ENCODE measurements around the gene GATA1.

Gene GATA1

DNA sequence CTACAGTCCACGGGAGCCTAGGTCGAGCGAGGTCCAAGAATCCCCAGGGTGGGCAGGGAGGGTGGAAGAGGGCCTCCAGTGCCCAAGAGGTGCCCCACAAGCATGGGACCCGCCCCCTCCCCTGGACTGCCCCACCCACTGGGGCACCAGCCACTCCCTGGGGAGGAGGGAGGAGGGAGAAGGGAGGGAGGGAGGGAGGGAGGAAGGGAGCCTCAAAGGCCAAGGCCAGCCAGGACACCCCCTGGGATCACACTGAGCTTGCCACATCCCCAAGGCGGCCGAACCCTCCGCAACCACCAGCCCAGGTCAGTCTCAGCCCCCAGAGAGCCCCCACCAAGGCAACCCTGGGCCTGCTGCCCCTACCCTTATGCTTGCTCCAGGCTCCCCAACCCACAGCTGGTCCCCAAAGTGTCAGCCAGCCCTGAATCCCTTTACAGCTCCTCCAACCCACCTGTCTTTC lies at the start of gene GATA1:
Gene GATA1 (plus strand): TSS at position 250 of the 460 bp plus-strand sequence. CDS start 4,520 bp downstream, outside the sequence.
- DNase-seq (ENCODE audit: low read depth in 2 of 2) = no peak

DNA sequence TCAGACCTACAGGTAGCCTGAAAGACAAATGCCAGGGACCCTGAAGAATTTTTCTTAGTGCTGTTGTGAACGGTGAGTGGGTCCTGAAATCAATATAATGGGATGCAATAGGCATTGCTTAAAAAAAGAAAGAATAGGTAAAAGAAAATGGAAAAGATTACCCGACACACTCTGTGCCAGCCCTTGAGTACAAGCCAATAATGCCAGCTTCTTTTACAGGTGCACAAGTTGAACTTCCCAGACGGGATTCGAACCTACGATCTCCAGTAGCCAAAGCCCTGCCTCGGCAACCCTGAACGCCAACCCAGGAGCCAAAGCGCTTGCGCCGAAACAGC lies 49.5 kb upstream of the GATA1 start:
- DNase-seq (ENCODE audit: low read depth in 2 of 2) = no peak

DNA sequence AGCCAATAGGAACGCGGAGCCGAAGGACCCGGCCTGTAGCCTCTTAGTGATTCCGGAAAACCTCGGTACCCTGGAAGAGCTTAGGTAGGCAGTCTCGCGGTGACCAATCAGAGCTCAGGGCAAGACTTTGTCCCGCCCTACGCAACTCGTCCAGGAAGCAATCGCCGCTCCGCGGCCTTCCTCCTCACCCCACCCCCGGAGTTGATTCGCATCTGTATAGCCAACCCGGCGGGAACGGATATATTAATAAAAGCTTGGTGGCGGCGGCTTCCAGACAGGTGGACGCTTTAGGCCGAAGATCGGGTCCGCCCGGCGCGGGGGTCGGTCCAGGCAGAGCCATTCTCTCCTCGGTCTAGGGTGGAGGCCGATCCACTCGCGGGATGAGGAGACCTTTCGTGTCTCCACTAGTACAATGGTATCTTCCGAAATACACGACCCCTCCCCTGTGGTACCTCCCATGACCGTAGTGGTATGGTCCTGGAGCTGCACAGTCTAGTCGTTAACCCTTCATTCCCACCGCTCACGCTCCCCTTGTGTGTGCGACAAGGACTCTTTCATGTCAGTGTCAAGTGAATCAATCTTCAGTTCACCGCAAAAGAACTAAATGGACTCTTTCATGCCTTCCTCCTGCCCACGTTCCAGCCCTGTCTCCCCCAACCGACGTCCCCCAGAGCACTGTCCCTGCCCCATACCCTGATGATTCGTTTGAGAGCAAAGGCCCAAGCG lies 49.0 kb upstream of the GATA1 start:
- peak; percentile 69 to 81 for DNase-seq (ENCODE audit: low read depth in 2 of 2)

DNA sequence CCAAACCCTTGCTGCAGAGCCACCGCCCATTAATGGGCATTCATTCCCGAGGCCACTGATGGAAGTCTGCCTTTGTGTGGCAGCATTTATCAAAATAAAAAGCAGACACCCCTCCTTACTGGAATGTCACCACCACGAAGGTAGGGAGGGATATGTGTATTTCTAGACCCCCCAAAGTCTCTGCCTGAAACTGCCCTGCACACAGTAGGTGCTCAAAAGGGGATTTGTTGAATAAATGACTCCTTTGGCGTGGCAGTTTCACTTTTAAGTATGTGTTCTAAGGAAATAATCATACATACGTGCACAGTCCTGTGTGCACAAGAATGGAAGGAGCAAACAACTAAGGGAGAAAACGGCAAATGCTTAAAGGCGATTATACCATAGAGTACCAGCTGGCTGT lies 48.5 kb upstream of the GATA1 start:
- DNase-seq (ENCODE audit: low read depth in 2 of 2) = no peak

DNA sequence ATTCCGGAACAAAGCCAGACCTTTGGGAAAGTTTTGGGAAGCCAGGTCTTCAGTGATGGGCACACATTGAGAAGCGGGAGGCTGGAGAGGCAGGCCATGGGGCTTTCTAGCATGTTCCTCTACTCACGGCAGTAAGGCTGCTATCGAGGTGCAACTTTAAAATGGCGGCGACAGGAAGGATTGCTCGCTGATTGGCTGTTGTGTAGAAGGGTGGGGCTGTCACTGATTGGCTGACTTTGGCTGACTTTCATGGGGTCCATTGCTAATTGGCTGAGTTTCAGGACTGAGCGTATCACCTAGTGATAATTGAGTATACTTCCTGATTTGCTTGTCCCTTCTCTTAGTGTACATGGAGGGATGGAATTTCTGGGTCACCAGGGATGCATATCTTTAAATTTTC lies 44.6 kb upstream of the GATA1 start:
- DNase-seq (ENCODE audit: low read depth in 2 of 2) = no peak

DNA sequence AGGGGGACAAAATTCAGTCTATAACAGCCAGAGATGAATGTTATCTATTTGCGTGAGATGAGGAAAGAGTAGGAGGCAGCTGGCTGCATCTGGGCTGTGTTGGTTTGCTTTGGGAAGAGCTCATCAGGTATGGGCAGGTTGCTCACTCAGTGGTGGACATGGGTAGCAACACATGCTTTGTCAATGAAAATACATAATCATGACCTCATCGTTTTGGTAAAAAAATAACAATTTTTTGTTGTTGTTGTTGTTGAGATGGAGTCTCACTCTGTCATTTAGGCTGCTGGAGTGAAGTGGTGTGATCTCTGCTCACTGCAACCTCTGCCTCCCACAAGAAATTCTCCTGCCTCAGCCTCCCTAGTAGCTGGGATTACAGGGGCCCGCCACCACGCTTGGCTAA lies 41.2 kb upstream of the GATA1 start:
- no peak for DNase-seq (ENCODE audit: low read depth in 2 of 2)

DNA sequence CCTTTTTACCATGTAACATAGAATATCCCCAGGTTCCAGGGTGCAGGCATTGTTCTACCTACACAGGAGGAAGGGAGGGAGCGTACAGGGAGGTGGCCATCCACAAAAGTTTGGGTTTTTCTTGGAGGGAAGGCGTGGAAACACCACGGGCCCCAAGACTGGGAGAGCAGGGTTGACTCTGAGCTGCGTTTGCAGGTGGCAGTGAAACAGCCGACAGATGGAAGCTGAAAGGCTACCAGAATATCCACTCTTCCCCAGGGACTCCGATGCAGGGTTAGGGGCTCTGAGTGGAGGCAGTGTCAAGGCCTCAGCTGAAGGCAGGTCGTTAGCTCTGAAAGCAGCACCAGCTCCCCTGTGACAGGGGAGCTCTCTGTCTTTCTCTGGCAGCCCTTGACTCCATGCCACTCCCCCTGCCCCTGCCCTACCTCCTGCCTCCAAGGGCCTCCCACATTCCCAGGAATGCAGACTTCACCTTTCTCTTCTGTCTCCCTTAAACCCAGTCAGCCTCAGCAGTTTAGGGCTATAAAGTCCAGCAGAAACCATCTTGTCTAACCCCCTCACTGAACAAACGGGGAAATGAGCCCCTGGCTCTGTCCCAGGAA lies 38.9 kb upstream of the GATA1 start:
- no peak for DNase-seq (ENCODE audit: low read depth in 2 of 2)

DNA sequence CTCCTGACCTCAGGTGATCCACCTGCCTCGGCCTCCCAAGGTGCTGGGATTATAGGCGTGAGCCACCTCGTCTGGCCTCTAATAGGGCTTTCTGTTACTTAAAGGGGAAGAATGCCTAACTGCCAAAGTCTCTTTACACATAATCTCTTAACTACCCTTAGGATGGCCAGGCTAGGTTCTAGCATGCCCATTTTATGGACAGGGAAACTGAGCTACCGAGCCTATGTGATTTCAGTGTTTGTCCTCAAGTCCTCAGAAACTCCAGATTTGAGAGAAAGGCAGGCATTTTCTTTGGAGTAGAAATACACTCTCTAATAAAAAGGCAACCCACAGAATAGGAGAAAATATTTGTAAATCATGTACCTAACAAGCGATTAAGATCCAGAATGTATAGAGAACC lies 37.2 kb upstream of the GATA1 start:
- DNase-seq (ENCODE audit: low read depth in 2 of 2) = no peak

DNA sequence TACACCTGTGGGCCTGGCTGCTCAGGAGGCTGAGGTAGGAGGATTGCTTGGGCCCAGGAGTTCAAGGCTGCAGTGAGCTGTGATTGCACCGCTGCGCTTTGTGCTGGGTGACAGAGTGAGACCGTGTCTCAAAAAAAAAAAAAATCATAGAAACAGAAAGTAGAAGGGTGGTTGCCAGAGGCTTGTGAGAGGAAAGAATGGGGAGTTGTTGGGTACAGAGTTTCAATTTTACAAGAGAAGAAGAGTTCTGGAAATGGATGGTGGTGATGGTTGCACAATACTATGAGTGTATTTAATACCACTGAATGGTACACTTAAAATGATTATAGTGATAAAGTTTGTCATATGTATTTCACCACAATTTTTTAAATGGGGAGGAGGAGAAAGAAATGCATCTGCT lies 35.0 kb upstream of the GATA1 start:
- DNase-seq (ENCODE audit: low read depth in 2 of 2) = no peak

DNA sequence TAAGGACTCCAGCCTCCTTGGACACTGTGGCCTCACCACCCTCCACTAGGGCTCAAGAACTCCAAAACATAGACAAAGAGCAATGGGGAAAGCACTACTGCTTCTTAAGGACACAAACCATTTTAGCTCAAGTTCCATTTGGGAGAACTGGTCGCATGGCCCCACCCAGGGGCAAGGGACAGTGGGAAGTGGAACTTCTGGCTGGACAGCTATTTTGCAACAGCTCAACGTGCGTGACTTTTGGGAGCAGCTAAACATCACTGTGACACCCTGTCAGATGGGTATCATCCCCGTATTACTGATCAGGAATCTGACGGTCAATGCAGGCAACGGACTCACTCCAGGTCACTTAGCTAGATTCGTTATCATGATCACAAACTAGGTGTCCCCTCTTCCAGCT lies 33.9 kb upstream of the GATA1 start:
- no peak for DNase-seq (ENCODE audit: low read depth in 2 of 2)

DNA sequence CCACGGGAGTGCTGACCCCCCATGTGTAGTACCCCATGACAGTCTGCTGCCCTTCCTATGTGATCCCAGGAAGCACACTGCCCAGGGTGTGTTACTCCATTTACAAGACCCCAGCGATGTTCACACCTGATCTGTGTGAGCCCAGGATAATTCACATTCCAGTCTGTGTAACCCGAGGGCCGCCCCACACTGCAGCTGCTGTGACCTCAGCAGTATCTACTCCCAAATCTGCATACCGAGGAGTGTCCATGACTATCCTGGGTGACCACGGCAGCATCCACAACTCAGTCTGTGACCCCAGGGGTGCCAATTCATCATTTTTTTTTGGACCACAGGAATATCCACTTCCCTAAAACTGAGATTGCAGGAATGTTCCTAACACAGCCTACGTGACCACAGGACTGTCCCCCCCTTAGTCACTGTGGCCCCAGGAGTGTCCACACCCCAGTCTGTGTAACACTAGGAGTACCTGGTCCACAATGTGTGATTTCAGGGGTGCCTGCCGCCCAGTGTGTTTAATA lies 32.6 kb upstream of the GATA1 start:
- DNase-seq (ENCODE audit: low read depth in 2 of 2) = no peak

DNA sequence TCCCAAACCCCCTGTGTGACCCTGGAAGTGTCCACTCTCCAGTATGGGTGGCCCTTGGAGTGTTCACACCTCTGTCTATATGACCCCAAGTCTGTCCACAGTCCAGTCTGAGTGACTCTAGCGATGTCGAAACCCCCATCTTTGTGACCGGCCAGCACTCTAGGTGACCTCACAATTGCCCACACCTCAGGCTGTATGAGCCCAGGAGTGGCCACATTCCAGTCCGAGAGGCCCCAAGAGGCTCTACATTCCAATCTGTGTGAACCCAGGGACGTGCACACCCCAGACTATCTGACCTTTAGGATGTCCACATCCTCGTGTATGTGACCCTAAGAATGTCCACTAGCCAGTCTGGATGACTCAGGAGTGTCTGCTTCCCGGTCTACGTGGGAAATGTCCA lies 32.2 kb upstream of the GATA1 start:
- DNase-seq (ENCODE audit: low read depth in 2 of 2) = no peak

DNA sequence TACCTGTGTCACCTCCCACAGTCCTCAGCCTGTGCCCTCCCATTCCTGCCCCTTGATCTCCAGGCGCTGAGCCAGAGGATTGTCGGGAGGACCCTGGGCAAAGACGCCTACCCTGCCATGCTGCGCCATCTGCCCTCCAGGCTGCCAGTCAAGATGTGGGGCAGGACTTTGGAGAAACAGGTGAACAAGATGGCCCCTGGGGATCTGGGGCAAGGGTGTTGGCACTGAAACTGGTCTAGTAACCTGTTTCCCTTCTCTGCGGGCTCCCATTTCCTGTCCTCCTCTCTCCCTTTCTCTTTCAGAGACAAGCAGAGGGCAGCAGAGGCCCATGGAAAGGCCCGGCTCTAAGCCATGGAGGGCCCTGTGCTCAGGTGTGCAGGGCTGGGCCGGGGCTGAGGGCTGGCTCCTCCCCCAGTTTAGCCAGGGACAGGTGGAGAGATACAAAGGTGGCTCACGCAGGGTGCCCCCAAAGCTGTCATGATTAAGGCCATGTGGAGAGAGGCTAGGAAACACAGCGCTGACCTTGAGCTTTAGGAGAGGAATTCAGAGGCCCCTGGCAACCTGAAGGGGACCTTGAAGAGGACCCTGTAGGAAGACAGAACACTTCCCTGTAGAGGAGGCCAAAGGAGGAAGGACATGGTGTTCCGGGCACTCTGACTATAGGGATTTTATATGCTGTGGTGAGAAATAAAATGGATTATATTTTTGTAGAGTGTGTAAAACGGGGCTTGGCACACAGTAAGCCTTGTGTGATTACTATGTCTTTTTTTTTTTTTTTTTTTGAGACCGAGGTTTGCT lies 24.5 kb upstream of the GATA1 start, which contains the start of gene GLOD5:
Gene GLOD5 (plus strand): TSS at position 74 of the 798 bp plus-strand sequence. CDS start 44 bp downstream, at position 118.
- DNase-seq (ENCODE audit: low read depth in 2 of 2) = no peak

DNA sequence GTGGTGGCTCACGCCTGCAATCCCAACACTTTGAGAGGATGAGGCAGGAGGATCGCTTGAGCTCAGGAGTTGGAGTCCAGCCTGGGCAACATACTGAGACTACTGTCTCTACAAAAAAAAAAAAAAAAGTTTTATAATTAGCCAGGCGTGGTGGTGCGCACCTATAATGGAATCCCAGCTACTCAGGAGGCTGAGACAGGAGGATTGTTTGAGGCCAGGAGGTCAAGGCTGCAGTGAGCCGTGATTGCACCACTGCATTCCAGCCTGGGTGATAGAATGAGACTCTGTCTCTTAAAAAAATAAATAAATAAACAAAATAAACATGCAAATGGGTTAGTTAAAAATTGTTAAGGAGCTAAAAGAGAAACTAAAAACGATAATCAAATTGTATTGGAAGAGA lies 17.2 kb upstream of the GATA1 start:
- no peak for DNase-seq (ENCODE audit: low read depth in 2 of 2)

DNA sequence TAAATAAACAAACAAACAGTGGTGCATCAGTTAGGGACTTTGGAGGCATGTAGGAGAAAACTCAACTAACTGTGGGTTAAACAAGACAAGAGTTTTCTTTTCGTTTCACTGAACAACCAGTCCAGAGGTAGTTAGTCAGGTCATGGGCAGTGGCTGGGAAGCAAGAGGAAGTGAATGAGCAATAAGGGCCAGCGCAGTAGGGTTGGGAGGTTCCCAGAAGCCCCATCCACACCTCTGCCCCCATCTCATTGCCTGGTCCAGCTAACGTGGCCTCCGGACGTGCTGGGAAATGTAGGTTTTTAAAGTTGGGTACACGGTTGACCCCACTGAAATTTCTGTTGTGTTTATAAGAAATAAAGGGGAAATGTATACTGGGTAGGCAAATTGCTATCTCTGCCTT lies 16.1 kb upstream of the GATA1 start:
- DNase-seq (ENCODE audit: low read depth in 2 of 2) = no peak

DNA sequence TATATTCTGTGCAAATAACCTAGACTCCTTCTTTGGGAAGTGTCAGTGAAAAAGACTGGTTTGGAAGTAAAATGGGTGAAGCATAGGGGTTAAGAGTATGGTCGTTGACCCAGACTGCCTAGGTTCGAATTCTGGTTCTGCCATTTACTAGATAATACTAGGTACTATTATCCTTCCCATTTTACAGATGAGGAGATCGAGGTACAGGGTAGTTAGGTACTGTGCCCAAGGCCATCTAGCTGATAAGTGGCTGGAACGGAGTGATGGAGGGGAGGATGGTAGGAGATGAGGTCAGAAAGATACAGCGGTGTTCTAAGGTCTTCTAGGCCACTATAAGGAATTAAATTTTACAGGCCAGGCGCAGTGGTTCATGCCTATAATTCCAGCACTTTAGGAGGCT lies 13.8 kb upstream of the GATA1 start:
- DNase-seq (ENCODE audit: low read depth in 2 of 2) = no peak

DNA sequence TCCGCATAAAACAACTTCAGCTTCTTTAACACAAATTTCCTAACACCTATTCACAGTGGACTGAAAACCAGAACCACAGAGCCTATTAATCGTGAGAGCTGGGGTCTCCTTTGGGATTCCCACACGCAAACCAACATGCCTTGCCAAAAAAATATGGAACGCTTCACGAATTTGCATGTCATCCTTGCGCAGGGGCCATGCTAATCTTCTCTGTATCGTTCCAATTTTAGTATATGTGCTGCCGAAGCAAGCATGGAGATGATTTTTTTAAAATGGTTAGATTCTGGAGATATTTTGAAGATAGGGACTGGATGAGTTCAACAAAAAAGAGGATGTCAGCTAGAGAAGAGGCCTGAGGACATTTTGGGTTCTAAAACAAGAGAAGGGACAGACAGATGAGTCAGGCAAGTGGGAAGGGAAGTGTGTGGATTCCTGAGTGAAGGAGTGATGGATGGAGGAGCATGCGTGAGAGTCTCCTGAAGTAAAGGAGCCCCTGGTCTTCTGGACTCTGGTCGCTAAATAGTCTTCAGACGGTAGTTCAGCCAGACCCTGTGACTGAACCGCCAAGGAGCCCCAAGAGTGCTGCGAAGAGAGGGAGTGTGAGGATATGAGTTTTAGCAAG lies 9.5 kb upstream of the GATA1 start:
- no peak for DNase-seq (ENCODE audit: low read depth in 2 of 2)

DNA sequence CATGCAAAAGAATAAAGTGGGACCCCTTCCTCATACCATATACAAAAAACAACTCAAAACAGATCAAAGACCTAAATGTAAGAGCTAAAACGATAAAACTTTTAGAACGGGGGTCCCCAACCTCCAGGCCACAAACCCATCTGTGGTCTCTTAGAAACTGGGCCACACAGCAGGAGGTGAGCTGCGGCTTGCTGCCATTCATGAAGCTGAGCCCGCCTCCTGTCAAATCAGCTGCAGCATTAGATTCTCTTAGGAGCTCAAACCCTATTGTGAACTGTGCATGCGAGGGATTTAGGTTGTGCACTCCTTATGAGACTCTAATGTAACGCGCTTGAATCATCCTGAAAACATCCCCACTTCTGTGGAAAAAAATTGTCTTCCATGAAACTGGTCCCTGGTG lies 7.0 kb upstream of the GATA1 start:
- DNase-seq (ENCODE audit: low read depth in 2 of 2) = no peak

DNA sequence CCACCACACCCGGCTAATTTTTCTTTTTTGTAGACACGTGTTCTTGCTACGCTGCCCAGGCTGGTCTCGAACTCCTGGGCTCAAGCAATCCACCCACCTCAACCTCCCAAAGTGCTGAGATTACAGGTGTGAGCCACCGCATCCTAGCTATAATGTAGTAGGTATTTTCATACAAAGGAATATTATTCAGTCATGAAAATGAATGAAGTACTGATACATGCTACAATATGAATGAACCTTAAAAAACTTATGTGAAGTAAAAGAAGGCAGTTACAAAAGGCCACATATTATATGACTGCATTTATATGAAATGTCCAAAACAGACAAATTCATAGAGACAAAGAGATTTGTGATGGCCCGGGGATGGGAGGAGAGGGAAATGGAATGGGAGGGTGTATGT lies 4.7 kb upstream of the GATA1 start:
- DNase-seq (ENCODE audit: low read depth in 2 of 2) = no peak

DNA sequence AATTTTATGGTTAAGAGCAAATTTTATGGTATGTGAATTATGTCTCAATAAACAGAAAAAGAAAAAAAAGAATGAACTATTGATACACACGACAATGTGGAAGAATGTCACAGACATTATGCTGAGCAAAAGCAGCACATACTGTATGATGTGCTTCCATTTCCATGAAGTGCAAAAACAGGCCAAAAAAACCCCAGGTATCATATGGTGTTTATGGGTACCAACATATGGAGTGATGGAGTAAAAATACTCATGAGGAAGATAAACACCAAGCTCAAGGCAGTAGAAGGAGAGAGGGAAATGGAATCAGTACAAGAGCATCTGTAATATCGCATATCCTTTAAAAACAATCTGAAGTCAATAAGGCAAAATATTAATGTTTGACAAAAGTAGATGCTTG lies 4.2 kb upstream of the GATA1 start:
- no peak for DNase-seq (ENCODE audit: low read depth in 2 of 2)

DNA sequence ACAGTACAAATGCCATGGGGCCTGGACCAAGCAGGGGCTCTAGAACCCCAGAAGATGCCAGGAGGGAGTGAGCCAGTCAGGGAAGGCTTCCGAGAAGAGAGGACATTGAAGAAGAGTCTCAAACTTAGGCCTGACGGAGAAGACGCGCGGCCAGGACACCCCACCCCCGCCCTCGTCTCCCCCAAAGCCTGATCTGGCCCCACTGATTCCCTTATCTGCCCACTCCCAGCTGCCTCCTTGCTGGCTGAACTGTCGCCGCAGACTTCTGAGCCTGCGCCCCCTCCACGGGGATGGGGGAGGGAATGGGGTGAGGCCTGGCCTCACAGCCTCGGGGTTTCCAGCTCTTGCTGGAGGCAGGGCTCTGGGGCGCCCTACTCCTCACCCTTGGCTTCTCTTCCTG lies 3.6 kb upstream of the GATA1 start:
- no peak for DNase-seq (ENCODE audit: low read depth in 2 of 2)

DNA sequence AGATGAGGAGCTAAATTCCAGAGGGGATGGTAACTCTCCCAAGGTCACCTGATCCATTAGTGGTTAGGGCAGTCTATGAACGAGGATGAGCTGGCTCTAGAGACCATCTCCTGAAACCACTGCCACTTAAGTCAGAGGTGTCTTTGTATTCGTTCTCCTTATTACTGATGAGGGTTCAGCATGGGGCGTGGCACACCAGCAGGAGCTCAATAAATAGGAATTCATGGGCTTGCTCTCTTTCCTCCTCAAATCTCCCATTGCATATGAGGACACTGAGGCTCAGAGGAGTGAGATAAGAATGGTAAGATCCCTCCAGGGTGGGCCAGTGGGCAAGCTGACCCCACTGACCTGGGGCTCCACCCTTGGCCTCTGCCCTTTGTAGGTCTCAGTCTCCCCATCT lies 1.7 kb upstream of the GATA1 start:
- DNase-seq (ENCODE audit: low read depth in 2 of 2) = no peak

All from stimulated activated CD8-positive, alpha-beta memory T cell treated with anti-CD3 and anti-CD28 coated beads, Interleukin-15, amount 100 ng/mL, for 4 hours (primary cell).